Endothelial cell of umbilical vein (primary cell): ENCODE measurements around the gene CCIN.

ENCODE experiments used
- FOS ChIP-seq: IDR thresholded peaks from 2 replicates; pipeline ENCODE4 v1.6.1; 2011; ENCODE audit warnings: mild to moderate bottlenecking, low read length, moderate library complexity, borderline replicate concordance; ENCODE audit not compliant: insufficient read depth
- POLR2A ChIP-seq: IDR thresholded peaks from 2 replicates; pipeline ENCODE4 v1.6.1; 2012; ENCODE audit warnings: low read depth, mild to moderate bottlenecking, control low read depth, low read length
- POLR2AphosphoS5 ChIP-seq: IDR thresholded peaks from 2 replicates; pipeline ENCODE4 v1.6.1; 2012; ENCODE audit warnings: low read depth, mild to moderate bottlenecking, control low read depth, low read length, moderate library complexity; ENCODE audit not compliant: insufficient read depth

DNA sequence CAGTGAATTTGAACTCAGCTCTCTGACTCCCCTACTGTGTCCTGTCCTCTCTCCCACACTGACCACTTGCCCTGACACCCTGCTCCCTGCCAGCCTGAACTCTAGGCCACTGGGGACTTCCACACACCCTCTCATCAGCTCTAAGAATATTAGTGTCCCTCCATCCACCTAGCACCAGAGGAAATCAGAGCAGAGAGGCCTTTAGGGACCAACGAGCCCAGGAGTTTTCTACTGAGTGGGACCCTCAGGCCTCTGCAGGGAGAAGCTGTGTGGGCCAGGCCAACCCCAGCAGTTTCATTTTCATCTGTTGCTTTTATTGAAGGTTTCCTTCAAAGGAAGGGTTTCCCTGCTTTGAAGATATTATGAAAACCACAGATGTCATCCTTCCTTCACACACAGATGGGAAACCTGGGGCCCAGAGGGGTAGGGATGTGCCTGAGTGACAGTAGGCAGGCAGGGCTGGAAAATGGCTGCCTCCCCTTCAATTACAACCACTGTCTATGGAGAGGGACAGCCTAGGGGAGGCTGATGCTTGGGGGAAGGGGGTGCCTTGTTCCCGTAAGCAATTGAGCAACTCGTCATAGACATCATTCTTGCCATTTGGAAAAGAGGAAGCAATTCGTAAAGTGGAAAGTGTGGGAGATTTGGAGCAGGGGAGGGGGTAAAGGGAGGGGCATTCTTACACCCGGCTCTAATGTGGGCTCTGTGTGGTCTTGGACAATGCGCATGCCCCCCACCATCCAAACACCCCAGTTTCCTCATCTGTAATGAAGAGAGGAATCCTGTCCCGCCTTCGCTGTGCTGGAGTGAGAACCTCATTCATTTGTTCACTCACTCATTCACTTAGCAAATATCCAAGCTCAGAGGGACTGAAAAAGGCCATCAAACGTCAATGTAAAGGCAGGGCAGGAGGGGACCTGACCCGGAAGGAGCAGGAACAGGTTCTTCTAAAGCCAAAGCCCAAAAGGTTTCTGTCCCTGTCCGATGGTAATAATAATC is 28.8 kb upstream of the CCIN start:
- TF ChIP-seq FOS (no peak), POLR2A (no peak), POLR2AphosphoS5 (no peak)
